Measurements from ENCODE around the gene PDE8A.
A peak's percentile ranks its signal among the peaks of the same experiment; 100 is the strongest.
"Not testable (repeated sequence)": the region's sequence is repeated elsewhere in the genome, so short reads cannot be mapped to it uniquely, and the experiment has no call there.

Gene PDE8A

DNA sequence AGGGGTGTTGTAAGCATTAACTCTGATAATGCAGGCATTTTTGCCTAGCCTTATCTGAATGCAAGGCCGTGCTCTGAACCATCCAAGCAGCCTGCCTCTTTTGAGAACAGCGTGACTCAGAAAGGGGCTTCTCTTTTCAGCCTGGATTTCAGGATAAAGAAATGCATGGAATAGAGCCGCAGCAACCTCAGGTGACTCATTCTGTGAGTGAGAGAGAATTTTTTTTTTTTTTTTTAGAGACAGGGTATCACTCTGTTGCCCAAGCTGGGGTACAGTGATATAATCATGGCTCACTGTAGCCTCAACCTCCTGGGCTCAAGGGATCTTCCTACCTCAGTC is 20.6 kb upstream of the PDE8A start:
- DNase-seq = no peak

DNA sequence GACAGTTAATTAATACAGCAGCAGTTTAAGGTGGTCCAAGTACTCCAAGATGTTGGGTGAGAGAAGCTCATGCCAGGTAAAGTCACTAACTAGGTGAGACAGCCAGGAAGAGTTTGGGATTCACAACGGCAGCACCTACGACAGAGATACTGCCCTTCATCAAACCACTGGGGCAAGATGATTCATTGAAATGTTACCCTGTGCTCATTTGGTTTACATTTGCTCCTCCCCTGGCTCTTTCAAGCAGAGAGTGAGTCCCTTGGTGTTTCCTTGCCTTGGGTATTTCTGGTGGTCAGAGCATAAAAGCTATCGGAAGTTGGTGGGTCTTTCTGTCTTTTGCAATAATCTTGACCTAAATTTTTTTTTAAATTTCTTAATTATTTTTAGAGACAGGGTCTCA is 19.9 kb upstream of the PDE8A start:
- no peak for DNase-seq

DNA sequence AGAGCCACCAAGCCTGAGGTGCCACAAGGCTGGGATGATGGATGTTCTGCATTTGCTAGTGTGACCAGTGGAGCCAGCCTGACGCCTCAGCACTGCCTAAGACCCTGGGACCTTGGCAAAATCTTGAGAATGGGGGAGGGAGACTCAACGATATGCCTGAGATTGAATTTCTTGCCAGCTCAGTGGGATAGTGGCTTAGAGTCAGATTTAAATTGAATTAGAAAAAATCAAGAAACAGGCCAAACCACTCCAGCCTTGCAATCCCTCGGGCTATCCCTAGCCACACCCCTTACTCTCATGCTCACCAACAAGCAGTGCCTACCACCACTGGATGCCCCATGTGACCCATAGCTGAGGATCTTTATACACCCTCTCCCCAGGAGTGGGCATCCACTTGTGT is 18.7 kb upstream of the PDE8A start:
- DNase-seq = no peak

- no peak for DNase-seq
These were observed 14.3 kb upstream of the PDE8A start for GRCh38 chr15:84967380-84967779.

- no peak for DNase-seq
These were observed 13.4 kb upstream of the PDE8A start for GRCh38 chr15:84968301-84968700.

DNA sequence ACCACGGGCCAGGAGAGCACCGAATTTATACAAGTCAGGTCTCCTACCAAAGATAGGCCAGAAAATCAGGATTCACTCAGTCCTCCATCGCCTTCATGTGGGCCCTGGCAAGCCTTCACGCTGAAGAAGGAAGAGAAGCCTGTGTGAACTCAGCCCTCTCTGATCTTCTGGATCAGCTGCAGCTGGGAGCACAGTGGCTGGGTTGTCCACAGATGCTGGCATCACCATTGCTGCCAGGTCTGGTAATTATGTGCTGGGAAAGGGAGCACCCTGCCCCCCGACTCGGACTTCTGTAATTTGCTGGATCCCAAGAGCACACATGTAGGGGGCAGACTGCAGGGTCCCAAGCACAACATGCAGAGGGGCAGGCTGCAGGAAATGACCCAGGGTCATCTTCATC is 12.4 kb upstream of the PDE8A start:
- no peak for DNase-seq

GRCh38 chr15:84970843-84971242 is 10.8 kb upstream of the PDE8A start:
- DNase-seq = no peak

- no peak for DNase-seq
These were observed 7.9 kb upstream of the PDE8A start for GRCh38 chr15:84973492-84974460.

DNA sequence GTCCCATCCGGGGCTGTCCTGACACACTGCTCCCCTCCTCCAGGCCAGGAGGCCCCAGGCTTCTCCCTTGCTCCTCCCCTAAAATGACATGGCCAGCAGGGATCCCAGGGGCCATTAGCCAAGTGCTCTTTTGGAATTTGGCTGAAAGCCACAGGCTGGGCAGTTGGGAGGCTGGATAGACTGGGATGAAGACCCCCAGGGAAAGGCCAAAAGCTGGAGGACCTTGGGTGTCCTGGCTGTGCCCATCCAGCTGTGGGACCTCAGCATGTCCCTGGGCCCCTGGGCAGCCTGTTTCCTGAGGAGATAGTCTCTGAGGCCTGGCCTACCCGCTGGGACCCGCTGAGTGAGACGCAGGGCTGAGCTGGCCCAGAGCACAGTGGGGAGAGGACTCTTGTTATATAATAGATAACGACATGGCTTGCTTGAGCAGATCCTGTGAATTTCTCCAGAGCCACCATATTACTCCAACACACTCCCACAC is 5.7 kb upstream of the PDE8A start:
- DNase-seq = no peak

- DNase-seq = no peak
These were observed 4.8 kb upstream of the PDE8A start for GRCh38 chr15:84976746-84977345.

- DNase-seq = peak; percentile 29
These were observed 2.0 kb upstream of the PDE8A start for GRCh38 chr15:84979651-84980050.

DNA sequence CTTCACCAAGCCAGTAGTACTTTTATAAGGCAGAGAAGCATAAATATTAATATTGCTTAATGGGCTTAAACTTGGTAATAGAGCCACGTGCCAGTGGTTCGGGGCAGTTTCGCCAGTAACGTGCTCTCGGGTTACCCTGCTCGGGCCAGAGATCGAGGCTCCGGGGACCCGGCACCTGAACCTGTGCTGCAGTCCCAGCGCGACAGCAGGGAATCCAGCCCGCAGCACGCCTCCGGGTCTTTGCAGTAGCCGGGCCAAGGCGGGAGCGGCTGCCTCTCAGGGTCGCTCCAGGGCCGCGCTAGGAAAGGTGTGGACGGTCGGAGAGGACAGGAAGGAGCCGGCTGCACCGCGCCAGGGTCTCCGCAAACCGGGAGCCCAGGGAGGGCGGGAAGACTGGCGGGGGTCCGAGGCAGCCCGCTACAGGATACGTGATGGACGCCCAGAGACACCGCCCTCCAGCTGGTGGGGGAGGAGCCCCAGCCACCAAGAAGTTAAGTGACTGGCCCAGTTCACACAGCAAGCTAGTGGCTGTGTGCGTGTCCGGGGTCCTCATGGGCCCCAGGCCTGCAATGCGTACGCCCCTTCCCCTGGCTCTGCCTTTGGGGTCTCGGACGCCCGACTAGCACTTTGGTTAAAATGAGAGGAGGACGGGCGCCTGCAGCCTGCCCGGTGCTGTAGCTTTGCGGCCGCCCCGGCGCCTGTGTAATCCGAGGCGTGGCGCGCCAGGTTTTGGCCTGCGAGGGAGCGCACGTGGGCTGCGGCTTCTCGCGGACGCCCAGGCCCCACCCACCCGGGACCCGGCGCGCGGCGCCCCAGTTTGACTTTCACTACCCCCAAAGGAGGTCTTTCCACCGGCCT is 1.2 kb upstream of the PDE8A start:
- peak; percentile 93 for DNase-seq

DNA sequence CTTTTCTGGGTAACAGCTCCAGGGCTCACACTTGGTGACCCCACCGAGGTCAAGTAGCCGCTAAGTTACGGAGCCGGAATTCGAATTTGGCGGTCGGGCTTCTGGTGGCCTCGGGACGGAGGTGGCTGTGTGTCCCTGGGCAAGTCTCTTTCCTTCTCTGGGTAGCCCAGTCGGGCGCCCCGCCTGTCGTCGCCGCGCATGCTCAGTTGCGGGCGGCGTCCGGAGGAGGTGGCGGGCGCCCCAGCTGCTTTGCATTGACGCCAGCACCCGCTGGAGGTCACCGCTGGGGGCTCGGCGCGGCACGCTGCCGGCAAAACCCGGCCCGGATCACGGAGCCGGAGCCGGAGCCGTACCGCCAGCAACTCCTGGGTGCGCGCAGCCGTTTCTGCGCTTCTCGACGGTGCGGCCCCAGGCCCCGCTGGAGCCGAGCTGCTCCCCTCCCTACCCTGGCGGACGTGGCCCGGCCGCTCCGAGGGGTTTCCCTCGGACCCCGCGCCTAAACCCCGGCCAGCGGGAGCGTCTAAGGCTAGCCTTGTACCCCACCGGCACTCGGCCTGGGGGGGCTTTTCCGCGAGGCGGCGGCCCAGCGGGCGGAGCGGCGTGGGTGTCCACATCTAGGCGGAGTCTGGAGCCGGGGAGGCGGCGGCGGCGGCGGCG is 474 bp upstream of the PDE8A start:
- peak; percentile 97 for DNase-seq

GRCh38 chr15:84982301-84982920 is 755 bp downstream of the PDE8A start:
- peak; percentile 40 for DNase-seq

DNA sequence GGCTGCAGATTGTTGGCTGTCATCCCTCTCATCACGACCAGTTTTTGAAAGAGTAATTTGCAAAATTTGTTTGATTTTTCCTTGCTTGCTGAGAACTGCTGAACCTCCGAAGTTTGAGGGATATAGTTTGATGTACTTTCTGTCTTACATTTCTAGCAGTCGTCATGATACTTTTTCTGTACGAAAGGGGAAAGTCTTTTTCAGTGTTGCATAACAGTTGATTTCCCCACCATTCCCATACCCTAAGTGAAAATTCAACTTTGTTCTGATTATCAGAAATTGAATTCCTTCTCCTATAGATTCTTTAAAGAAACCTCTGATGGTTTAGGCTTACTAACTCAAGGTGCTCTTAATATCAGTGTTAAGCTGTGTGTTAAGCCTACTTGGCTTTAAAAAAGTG is 1.6 kb downstream of the PDE8A start:
- DNase-seq = no peak

- DNase-seq = no peak
These were observed 2.1 kb downstream of the PDE8A start for GRCh38 chr15:84983711-84984110.

DNA sequence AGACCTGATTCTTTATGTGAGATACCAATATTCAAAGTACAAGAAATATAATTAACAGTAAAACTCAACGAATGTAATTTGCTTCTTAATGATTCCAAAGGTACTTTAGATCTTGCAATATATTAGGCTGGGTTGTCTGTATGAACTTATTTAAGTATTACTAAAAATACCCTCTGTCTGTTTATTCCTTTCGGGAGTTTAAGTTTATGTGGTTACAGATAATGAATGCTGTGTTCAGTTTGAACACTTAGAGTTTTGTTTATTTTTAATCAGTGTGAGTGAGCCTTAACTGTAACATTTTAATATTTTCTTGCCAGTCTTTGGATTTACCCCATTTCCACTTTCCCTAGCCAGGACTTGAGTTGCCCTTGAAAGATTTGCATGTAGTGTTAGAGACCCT is 3.5 kb downstream of the PDE8A start:
- no peak for DNase-seq

- not testable (repeated sequence) for DNase-seq
These were observed 5.7 kb downstream of the PDE8A start for GRCh38 chr15:84987351-84987750.

GRCh38 chr15:84987949-84988624 is 6.4 kb downstream of the PDE8A start:
- DNase-seq = no peak

- no peak for DNase-seq
These were observed 7.4 kb downstream of the PDE8A start for GRCh38 chr15:84988909-84989644.

- DNase-seq = no peak
These were observed 8.9 kb downstream of the PDE8A start for GRCh38 chr15:84990507-84990906.
